ENCODE results near the gene ELL. TPM values are rescaled to one million over a fixed set of nuclear protein-coding genes. Genes with fewer than 3 reads are reported as not detected.

The ELL gene
- total and polyA plus RNA-seq, 2 experiments from 2014 or later, result 16.4 to 24.2 TPM

GRCh38 chr19:18532168-18532890, 10.5 kb upstream of the ELL start:
- Histone ChIP-seq H3K4me2 (ENCODE audit: unreplicated experiment) (no peak overlapping the region), H3F3A (ENCODE audit: insufficient read depth) (no peaks in the 10 kb centered on the region), H3K9me3 (ENCODE audit: low read depth) (no peaks in the 10 kb centered on the region), H2AFZ (no peak overlapping the region), H3K4me3 (no peak overlapping the region), H4K20me1 (ENCODE audit: insufficient read depth) (no peaks in the 10 kb centered on the region), H3K27me3 (replicated peaks; ENCODE audit: insufficient read depth) (no peaks in the 10 kb centered on the region), H3K4me1 (ENCODE audit: insufficient read depth) (no peaks in the 10 kb centered on the region), H3K9ac (no peak overlapping the region), H3K9me2 (ENCODE audit: insufficient read depth) (no peaks in the 10 kb centered on the region), H3K79me2 (ENCODE audit: insufficient read depth) (no peaks in the 10 kb centered on the region), H3K27ac (no peak overlapping the region), H3K36me3 (ENCODE audit: low read depth) (peaks cover 4% of the 10 kb centered on the region; the same call in 1 of the 2 replicates)
- in situ Hi-C loops (cut with MboI), result no loop called here
- no peak for DNase-seq
- WGBS, 2 experiments (ENCODE audit: low coverage in 1 of 2, low lambda C conversion rate in 2 of 2, missing lambda C conversion rate in 2 of 2), result 99% methylated on average over 21 to 22 of the region's 22 CpGs
- TF ChIP-seq EZH2phosphoT487 (IDR thresholded peaks at IDR 0.05; ENCODE audit: insufficient read depth, low read depth) (no peak), EZH2 (IDR thresholded peaks at IDR 0.05; ENCODE audit: insufficient read depth, poor library complexity, severe bottlenecking) (no peak)

GRCh38 chr19:18531485-18531884, 9.6 kb upstream of the ELL start:
- Histone ChIP-seq H3K9ac (no peak overlapping the region), H3K27ac (no peak overlapping the region), H4K20me1 (ENCODE audit: insufficient read depth) (no peaks in the 10 kb centered on the region), H3K36me3 (ENCODE audit: low read depth) (peaks cover 4% of the 10 kb centered on the region; the same call in 1 of the 2 replicates), H2AFZ (no peak overlapping the region), H3K27me3 (replicated peaks; ENCODE audit: insufficient read depth) (no peaks in the 10 kb centered on the region), H3K4me2 (ENCODE audit: unreplicated experiment) (no peak overlapping the region), H3K9me3 (ENCODE audit: low read depth) (no peaks in the 10 kb centered on the region), H3K4me1 (ENCODE audit: insufficient read depth) (no peaks in the 10 kb centered on the region), H3K4me3 (no peak overlapping the region), H3K79me2 (ENCODE audit: insufficient read depth) (no peaks in the 10 kb centered on the region), H3K9me2 (ENCODE audit: insufficient read depth) (no peaks in the 10 kb centered on the region), H3F3A (ENCODE audit: insufficient read depth) (no peaks in the 10 kb centered on the region)
- no peak for DNase-seq
- in situ Hi-C loops (cut with MboI), result no loop called here
- 89 to 91% methylated on average over 7 to 9 of the region's 9 CpGs for WGBS, 2 experiments (ENCODE audit: low coverage in 1 of 2, low lambda C conversion rate in 2 of 2, missing lambda C conversion rate in 2 of 2)
- TF ChIP-seq EZH2 (IDR thresholded peaks at IDR 0.05; ENCODE audit: insufficient read depth, poor library complexity, severe bottlenecking) (no peak), EZH2phosphoT487 (IDR thresholded peaks at IDR 0.05; ENCODE audit: insufficient read depth, low read depth) (no peak)

- Histone ChIP-seq H3F3A (ENCODE audit: insufficient read depth) (no peaks in the 10 kb centered on the region), H3K27me3 (replicated peaks; ENCODE audit: insufficient read depth) (no peaks in the 10 kb centered on the region), H2AFZ (no peak overlapping the region), H3K79me2 (ENCODE audit: insufficient read depth) (no peaks in the 10 kb centered on the region), H3K27ac (no peak overlapping the region), H3K4me2 (ENCODE audit: unreplicated experiment) (no peak overlapping the region), H3K9me2 (ENCODE audit: insufficient read depth) (no peaks in the 10 kb centered on the region), H3K36me3 (ENCODE audit: low read depth) (peaks cover 4% of the 10 kb centered on the region; the same call in 1 of the 2 replicates), H3K4me1 (ENCODE audit: insufficient read depth) (no peaks in the 10 kb centered on the region), H3K9ac (no peak overlapping the region), H4K20me1 (ENCODE audit: insufficient read depth) (no peaks in the 10 kb centered on the region), H3K4me3 (no peak overlapping the region), H3K9me3 (ENCODE audit: low read depth) (no peaks in the 10 kb centered on the region)
- DNase-seq, result peak; percentile 32
- TF ChIP-seq EZH2 (IDR thresholded peaks at IDR 0.05; ENCODE audit: insufficient read depth, poor library complexity, severe bottlenecking) (no peak), EZH2phosphoT487 (IDR thresholded peaks at IDR 0.05; ENCODE audit: insufficient read depth, low read depth) (no peak)
- in situ Hi-C loops (cut with MboI), result no loop called here
- WGBS, 2 experiments (ENCODE audit: low coverage in 1 of 2, low lambda C conversion rate in 2 of 2, missing lambda C conversion rate in 2 of 2), result 59 to 61% methylated on average over 6 to 7 of the region's 7 CpGs
Measured at GRCh38 chr19:18529782-18530181, 7.9 kb upstream of the ELL start.

GRCh38 chr19:18526316-18526715, 4.4 kb upstream of the ELL start:
- Histone ChIP-seq H3K4me1 (ENCODE audit: insufficient read depth) (no peaks in the 10 kb centered on the region), H3K27ac (no peak overlapping the region), H3K4me3 (no peak overlapping the region), H3K27me3 (replicated peaks; ENCODE audit: insufficient read depth) (no peaks in the 10 kb centered on the region), H3K36me3 (ENCODE audit: low read depth) (no peaks in the 10 kb centered on the region), H3K9me3 (ENCODE audit: low read depth) (no peaks in the 10 kb centered on the region), H3K4me2 (ENCODE audit: unreplicated experiment) (no peak overlapping the region), H3K79me2 (ENCODE audit: insufficient read depth) (peaks cover 5% of the 10 kb centered on the region), H3K9me2 (ENCODE audit: insufficient read depth) (no peaks in the 10 kb centered on the region), H3K9ac (no peak overlapping the region), H3F3A (ENCODE audit: insufficient read depth) (no peaks in the 10 kb centered on the region), H2AFZ (no peak overlapping the region), H4K20me1 (ENCODE audit: insufficient read depth) (no peaks in the 10 kb centered on the region)
- TF ChIP-seq EZH2phosphoT487 (IDR thresholded peaks at IDR 0.05; ENCODE audit: insufficient read depth, low read depth) (no peak), EZH2 (IDR thresholded peaks at IDR 0.05; ENCODE audit: insufficient read depth, poor library complexity, severe bottlenecking) (no peak)
- in situ Hi-C loops (cut with MboI), result no loop called here
- WGBS, 2 experiments (ENCODE audit: low coverage in 1 of 2, low lambda C conversion rate in 2 of 2, missing lambda C conversion rate in 2 of 2), result 82 to 83% methylated on average over 9 of the region's 9 CpGs
- DNase-seq, result no peak

Measured in GM23248 (cell line).